Measurements from ENCODE around the gene TBC1D20.

The TBC1D20 gene

DNA sequence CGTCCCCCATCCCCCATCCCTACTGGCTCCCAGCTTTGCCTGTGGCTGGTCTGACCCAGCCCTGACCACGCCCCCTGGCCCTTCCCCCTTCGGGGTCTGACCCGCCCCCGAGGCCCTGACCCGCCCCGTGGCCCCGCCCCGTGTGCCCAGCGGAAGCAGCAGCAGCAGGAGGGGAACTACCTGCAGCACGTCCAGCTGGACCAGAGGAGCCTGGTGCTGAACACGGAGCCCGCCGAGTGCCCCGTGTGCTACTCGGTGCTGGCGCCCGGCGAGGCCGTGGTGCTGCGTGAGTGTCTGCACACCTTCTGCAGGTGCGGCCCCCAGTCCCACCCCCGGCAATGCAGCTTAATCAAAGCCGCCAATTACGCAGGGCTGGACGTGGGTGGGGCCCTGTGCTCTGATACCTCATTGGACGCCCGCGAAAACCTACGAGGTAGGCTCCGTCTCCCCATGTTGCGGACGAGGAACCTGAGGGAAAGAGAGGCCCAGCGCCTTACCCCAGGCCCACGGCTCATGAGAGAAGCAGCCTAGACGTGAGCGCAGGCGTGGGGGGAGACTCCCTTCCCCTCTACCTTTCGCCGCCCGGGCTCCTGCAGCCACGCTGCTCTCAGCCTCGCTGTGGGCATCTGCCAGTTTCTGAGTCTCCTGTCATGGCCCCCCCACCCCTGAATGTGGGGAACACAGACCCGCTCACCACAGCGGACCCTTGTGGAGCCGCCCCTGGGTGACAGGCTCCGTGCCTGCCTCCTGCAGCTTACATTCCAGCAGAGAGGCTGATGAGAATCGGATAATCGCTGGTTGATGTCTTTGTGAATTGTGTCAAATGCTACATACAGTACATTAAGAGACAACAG lies 41.4 kb downstream of the TBC1D20 start:
- no peak for DNase-seq (ENCODE audit: low read depth in 4 of 4, low spot score in 1 of 4)

DNA sequence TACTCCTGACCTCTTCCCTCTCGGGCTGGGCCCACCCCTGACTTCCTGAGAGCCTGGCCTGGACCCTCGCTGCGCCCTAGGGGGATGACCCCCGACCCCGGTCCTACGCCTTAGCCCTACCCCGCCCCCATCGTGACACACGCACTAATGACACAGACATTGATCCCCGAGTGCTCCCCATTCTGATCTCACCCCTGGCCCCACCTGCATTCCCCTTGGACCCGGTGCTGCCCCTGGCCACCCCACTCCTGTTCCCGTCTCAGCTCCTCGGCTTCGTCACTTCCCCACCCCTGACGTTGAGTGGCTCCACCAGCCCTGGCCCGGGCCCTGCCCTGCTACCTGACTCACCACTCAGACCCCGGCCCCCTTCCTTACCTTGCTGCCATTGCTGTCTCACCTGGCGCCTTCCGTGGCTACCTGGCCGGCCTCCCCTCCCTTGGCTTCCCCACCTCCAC lies 42.1 kb downstream of the TBC1D20 start:
- no peak for DNase-seq (ENCODE audit: low read depth in 4 of 4, low spot score in 1 of 4)

DNA sequence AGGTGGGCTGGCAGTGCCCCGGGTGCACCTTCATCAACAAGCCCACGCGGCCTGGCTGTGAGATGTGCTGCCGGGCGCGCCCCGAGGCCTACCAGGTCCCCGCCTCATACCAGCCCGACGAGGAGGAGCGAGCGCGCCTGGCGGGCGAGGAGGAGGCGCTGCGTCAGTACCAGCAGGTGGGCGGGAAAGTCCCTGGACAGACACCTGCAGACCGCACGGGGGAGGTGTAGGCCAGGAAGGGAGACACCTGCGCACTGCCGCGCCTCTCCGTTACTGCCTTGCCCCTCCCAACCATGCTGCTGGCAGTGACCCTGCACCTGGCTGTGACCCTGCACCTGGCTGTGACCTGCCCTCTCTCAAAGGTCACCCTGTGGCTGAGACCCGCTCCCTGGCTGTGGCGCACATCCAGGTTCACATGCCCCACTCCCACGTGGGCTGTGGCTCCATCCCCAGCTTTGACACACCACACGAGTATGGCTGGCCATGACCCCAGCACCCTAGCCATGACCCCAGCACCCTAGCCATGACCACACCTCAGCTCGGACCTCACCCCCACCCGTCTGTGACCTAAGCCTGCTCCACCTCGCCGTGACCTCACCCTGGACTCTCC lies 42.7 kb downstream of the TBC1D20 start:
- no peak for DNase-seq (ENCODE audit: low read depth in 4 of 4, low spot score in 1 of 4)

GRCh38 chr20:418858-419365 lies 43.4 kb downstream of the TBC1D20 start:
- DNase-seq (ENCODE audit: low read depth in 4 of 4, low spot score in 1 of 4): no peak

DNA sequence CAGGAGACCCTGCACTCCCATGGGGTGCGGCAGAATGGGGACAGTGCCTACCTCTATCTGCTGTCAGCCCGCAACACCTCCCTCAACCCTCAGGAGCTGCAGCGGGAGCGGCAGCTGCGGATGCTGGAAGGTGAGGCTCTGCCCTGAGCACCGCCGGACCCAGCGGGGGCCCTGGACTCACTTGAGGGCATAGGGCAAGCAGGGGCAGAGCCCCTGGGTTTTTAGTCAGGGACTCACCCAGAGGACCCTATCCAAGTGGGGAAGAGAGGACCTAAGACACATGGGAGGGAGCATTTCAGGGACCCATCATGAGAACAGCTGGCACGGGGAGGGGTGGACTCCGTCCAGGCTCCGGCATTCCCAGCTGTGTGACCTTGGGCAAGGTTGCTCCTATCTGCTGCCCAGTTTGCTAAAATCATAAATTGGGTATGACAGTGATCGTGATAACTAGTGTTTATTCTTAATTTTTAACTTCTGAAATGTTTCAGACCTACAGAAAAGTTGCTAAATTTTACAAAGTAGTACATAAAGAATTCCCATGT lies 44.5 kb downstream of the TBC1D20 start:
- no peak for DNase-seq (ENCODE audit: low read depth in 4 of 4, low spot score in 1 of 4)

- no peak for DNase-seq (ENCODE audit: low read depth in 4 of 4, low spot score in 1 of 4)
These were observed 45.2 kb downstream of the TBC1D20 start for GRCh38 chr20:416950-417800.

GRCh38 chr20:415820-416322 lies 46.5 kb downstream of the TBC1D20 start:
- DNase-seq (ENCODE audit: low read depth in 4 of 4, low spot score in 1 of 4): no peak

GRCh38 chr20:414161-414560 lies 48.2 kb downstream of the TBC1D20 start:
- DNase-seq (ENCODE audit: low read depth in 4 of 4, low spot score in 1 of 4): no peak

GRCh38 chr20:412081-412480 lies 50.3 kb downstream of the TBC1D20 start:
- DNase-seq (ENCODE audit: low read depth in 4 of 4, low spot score in 1 of 4): no peak

DNA sequence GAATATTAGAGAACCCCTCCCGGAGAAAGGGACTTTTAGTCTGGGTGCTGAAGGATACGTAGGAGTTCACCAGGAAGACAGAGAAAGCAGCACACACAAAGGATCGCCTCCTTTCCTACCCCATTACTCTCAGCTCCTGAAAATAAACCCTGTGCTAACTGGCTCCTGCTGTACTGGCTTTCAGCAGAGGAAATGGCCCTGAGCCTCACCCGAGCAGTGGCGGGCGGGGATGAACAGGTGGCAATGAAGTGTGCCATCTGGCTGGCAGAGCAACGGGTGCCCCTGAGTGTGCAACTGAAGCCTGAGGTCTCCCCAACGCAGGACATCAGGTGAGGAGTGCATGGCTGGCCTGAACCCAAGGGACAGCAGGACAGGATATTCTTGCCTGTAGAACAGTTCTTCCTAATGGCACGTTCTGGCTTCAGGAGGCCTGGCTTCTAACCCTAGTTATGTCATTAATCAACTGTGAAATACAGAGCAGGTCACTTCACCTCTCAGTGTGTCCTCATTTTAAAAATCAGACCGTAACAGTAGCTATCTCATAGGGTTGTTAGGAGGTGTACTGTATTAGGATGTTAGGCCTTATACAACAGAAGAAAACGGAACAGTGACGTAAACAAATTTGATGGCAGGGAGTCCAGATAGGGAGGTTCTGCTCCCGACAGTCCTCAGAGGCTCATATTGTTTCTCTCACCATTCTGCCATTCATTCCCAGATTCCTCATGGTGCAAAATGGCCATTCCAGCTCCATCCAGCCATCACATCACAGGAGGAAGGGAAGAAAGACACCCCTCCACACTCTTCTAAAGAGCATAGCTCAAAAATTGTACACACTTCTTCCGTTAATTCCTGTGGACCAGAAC lies 52.4 kb downstream of the TBC1D20 start:
- DNase-seq (ENCODE audit: low read depth in 4 of 4, low spot score in 1 of 4): no peak

GRCh38 chr20:408843-409696 lies 53.3 kb downstream of the TBC1D20 start:
- no peak for DNase-seq (ENCODE audit: low read depth in 4 of 4, low spot score in 1 of 4)

GRCh38 chr20:407953-408842 lies 54.1 kb downstream of the TBC1D20 start, which contains the start of gene RBCK1:
Gene RBCK1, plus strand, starts transcription at chr20:408299. Its CDS starts 459 bp downstream, at chr20:408758.
- DNase-seq (ENCODE audit: low read depth in 4 of 4, low spot score in 1 of 4): peak; percentile 66 to 84 (median 81)

DNA sequence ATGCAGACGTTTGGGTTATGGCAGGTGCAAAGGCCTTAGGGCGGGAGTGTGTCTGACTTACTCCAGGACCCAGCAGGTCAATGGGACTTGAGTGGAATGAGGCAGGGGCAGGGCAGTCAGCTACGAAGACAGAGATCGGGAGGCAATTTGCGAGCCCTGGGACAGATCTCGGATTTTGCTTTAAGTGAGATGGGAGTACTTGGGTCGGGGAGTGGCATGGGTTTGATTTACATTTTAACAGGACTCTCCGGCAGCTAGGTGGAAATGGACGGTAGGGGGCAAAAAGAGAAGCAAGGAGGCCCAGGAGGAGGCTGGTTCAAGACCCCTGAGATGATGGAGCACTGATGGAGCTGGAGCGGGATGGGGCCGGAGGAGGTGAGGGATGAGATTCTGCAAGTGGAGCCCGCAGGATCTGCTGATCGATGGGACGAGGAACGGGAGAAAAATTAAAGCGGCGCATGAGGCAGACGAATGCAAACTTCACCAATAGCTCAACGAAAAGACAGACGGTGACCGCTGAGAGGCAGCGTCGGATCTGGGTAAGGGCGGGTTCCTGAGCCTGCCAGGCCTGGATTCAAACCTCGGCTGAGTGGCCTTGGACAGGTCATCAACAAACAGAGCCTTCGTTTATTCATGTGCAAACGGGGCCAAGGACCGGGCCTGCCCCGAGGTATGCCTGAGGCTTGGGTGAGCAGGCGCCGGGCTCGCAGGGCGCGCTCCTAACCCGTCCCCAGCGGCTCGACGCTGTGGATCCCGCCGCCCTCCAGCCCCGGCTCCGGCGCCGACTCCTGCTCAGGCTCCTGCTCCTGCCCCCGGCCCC lies 55.0 kb downstream of the TBC1D20 start:
- DNase-seq (ENCODE audit: low read depth in 4 of 4, low spot score in 1 of 4): peak; percentile 32 to 66 (median 43)

DNA sequence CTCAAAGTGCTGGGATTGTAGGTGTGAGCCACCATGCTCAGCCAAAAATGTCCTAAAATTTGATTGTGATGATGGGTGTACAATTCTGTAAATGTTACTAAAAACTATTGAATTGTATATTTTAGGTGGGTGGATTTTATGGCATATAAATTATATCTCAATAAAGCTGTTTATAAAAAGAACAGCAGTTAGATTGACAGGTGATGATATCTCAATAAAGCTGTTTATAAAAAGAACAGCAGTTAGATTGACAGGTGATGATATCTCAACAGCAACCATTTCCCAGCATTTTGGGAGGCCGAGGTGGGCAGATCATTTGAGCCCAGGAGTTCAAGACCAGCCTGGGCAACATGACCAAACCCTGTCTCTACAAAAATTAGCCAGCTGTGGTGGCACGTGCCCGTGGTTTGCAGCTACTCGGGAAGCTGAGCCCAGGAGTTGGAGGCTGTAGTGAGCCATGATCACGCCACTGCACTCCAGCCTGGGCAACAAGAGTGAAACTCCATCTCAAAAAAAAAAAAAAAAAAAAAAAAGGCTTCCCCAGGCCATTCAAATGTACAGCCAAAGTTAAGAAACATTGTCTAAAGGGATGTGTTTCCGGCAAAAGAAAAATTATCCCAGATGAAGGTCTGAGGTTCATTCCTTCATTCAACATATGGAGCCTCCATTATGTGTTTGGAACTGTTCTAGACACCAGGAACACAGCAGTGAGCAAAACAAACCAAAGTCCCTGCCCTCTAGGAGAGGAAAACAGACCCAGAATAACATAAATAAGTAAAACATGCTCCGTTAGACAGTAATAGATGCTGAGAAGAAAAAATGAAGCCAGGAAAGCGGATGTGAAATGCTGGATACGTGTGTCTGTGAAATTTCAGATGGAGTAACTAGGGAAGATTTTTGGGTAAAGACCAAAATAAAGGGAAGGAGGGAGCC lies 55.9 kb downstream of the TBC1D20 start:
- no peak for DNase-seq (ENCODE audit: low read depth in 4 of 4, low spot score in 1 of 4)

DNA sequence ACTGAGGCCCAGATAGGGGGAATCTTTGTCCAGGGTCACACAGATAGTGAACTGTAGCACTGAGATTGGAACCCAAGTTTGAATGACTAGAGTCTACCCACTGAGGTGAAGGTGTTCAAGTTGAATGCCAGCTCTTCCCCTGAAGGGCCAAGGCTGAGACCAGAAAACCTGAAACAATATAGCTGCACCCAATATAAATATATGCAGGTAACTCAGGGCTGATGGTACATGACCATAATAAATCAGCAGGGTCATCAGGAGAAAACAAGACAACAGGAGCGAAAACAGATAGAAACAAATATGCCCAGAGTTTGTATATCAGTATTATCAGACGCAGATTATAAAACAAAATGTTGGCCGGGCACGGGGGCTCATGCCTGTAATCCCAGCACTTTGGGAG lies 58.2 kb downstream of the TBC1D20 start:
- no peak for DNase-seq (ENCODE audit: low read depth in 4 of 4, low spot score in 1 of 4)

GRCh38 chr20:403582-403957 lies 58.8 kb downstream of the TBC1D20 start:
- no peak for DNase-seq (ENCODE audit: low read depth in 4 of 4, low spot score in 1 of 4)

All from stimulated activated CD4-positive, alpha-beta T cell treated with anti-CD3 and anti-CD28 coated beads, Interleukin-1b, Interleukin-23, amount 100 ng/mL, for 24 hours (primary cell).